KG1 (cell line): ENCODE data around the gene GABRR2.

ENCODE experiments used
- DNase-seq: peaks from one replicate; lab custom pipeline; 2025; lab: John Stamatoyannopoulos, UW

The GABRR2 gene

DNA sequence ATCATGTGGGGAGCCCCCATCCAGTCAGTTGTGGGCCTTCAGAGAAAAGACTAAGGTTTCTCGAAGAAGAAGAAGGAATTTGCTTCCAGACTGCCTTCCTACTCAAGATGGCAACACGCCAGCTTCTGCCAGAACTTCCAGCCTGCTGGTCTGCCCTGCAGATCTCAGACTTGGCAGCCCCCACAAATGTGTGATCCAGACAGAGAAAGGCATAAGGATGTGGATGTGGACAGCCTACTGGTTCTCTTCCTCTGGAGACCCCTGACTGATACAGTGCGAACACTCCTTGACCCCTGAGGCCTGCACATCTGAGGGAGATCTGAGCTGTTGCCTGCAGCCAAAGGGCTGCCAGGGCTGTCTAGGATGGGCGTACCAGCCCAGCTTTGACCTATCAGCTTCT lies 106.5 kb downstream of the GABRR2 start:
- DNase-seq: no peak
